ENCODE data around the gene SEPTIN8. TPM values are rescaled to one million over a fixed set of nuclear protein-coding genes. Genes with fewer than 3 reads are reported as not detected.
"Not testable (repeated sequence)": the region's sequence is repeated elsewhere in the genome, so short reads cannot be mapped to it uniquely, and the experiment has no call there.

SEPTIN8 gene
- total and polyA plus RNA-seq, 2 donors (not counting 3 experiments of a cell fraction or from before 2014, with no cell fraction given): 56.6 to 82.1 TPM

DNA sequence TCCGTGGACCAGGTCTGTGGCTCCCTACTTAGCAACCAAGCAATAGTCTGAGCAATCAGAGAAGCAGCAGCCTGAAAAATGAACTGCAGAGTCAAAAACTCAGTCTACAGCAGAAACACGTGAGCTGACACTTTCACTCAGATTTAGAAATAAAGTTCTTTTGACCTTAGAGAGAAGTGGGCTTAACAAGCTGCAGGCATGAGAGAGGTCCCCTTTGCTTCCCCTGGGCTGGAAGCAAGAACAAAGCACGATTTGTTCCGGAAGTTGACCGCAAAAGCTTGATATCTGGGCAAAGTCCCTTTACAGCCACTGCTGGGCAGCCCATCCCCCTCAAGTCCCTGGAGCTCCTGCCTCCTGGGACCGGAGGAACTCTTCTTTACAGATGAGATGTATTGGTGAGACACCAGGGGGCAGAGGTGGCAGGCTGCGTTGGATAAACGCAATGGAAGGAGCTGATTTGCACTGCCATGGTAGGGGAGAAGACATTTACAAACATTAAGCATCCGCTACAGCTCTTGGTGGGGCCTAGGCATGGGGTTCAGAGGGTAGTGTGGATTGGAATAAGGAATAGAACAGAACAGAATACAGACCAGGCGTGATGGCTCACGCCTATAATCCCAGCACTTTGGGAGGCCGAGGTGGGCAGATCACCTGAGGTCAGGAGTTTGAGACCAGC, 30.3 kb upstream of the SEPTIN8 start:
- intact Hi-C loops (cut with micrococcal nuclease): no loop called here

DNA sequence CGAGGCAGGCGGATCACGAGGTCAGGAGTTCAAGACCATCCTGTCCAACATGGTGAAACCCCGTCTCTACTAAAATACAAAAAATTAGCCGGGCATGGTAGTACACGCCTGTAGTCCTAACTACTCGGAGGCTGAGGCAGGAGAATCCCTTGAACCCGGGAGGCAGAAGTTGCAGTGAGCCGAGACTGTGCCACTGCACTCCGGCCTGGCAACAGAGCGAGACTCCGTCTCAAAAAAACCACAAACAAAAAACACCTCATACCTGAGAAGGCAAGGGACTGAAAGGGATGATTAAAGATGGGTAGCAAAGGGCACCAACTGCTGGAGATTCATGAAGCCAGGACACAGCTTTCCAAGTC, 29.7 kb upstream of the SEPTIN8 start:
- H3K9me1 ChIP-seq (replicated peaks; ENCODE audit: control insufficient read depth, extremely low read depth, insufficient read depth, low read length); DNase-seq (ENCODE audit: low read depth, low spot score); FAIRE-seq; intact Hi-C loops (cut with micrococcal nuclease); H3K4me3 ChIP-seq (replicated peaks in 1 of 3; ENCODE audit: insufficient read depth in 1 of 3, low read depth in 1 of 3, low read length in 3 of 3); H4K20me1 ChIP-seq (replicated peaks; ENCODE audit: control insufficient read depth, extremely low read depth, insufficient read depth, low read length); H3K79me2 ChIP-seq (ENCODE audit: control insufficient read depth, insufficient read depth, low read length); H3K27ac ChIP-seq (ENCODE audit: insufficient read depth, low read depth, low read length); H3K4me2 ChIP-seq (ENCODE audit: insufficient read depth, low read length); H3K36me3 ChIP-seq (ENCODE audit: control insufficient read depth in 2 of 2, extremely low read depth in 1 of 2, insufficient read depth in 2 of 2, low read length in 2 of 2); dilution Hi-C loops (cut with MboI; ENCODE audit: extremely low pct_ligation_motif_present, low sequenced_read_pairs); BruUV-seq (replicated peaks); H3K9ac ChIP-seq (replicated peaks; ENCODE audit: extremely low read depth, insufficient read depth, low read length); H3K4me1 ChIP-seq (ENCODE audit: control insufficient read depth, extremely low read depth, insufficient read depth, low read length); POLR2A ChIA-PET; H2AFZ ChIP-seq (ENCODE audit: low read depth, low read length); H3K9me3 ChIP-seq (replicated peaks; ENCODE audit: control insufficient read depth, insufficient read depth, low read length): not testable (repeated sequence)
- H3K27me3 ChIP-seq (ENCODE audit: control insufficient read depth in 2 of 2, insufficient read depth in 2 of 2, low read length in 2 of 2): peaks cover 15 to 19% of the 10 kb centered on the region in 2 experiments
- CTCF ChIA-PET: interaction anchor here (0.8 to 5.4 kb wide), 10 partner anchors 8 to 76 kb away, joined by 3 to 53 read pairs (median 4); partner anchors contain the start of genes GDF9, SHROOM1 and UQCRQ

More for the DNA sequence above, 30.3 kb upstream of the SEPTIN8 start:
- TF ChIP-seq POLR2A (IDR thresholded peaks at IDR 0.05; ENCODE audit: low read depth, low read length) (no peak), POLR2AphosphoS5 (IDR thresholded peaks at IDR 0.05; ENCODE audit: insufficient read depth, low read depth, low read length) (no peak), FOS (IDR thresholded peaks at IDR 0.05; ENCODE audit: borderline replicate concordance, insufficient read depth, low read length) (no peak), EZH2 (IDR thresholded peaks at IDR 0.05; ENCODE audit: borderline replicate concordance, low read depth, low read length, severe bottlenecking) (no peak), GATA2 (IDR thresholded peaks at IDR 0.05; ENCODE audit: insufficient read depth, insufficient read length, low read depth, low read length) (no peak), MYC (IDR thresholded peaks at IDR 0.05; ENCODE audit: low read depth, low read length) (no peak), JUN (IDR thresholded peaks at IDR 0.05; ENCODE audit: borderline replicate concordance, insufficient read depth, insufficient read length, low read depth) (no peak)
- TF ChIP-seq, protein P1, sequence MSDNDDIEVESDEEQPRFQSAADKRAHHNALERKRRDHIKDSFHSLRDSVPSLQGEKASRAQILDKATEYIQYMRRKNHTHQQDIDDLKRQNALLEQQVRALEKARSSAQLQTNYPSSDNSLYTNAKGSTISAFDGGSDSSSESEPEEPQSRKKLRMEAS (IDR thresholded peaks at IDR 0.05; ENCODE audit: insufficient read depth, insufficient read length): no peak
- TF ChIP-seq, protein P2, sequence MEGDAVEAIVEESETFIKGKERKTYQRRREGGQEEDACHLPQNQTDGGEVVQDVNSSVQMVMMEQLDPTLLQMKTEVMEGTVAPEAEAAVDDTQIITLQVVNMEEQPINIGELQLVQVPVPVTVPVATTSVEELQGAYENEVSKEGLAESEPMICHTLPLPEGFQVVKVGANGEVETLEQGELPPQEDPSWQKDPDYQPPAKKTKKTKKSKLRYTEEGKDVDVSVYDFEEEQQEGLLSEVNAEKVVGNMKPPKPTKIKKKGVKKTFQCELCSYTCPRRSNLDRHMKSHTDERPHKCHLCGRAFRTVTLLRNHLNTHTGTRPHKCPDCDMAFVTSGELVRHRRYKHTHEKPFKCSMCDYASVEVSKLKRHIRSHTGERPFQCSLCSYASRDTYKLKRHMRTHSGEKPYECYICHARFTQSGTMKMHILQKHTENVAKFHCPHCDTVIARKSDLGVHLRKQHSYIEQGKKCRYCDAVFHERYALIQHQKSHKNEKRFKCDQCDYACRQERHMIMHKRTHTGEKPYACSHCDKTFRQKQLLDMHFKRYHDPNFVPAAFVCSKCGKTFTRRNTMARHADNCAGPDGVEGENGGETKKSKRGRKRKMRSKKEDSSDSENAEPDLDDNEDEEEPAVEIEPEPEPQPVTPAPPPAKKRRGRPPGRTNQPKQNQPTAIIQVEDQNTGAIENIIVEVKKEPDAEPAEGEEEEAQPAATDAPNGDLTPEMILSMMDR (IDR thresholded peaks at IDR 0.05; ENCODE audit: extremely low read depth in 1 of 2, insufficient read depth in 1 of 2, low read depth in 1 of 2, low read length in 2 of 2): no peak
- no peak overlapping the region for H3K27ac ChIP-seq (ENCODE audit: insufficient read depth, low read depth, low read length)
- POLR2A ChIA-PET: no interaction called here
- no peak overlapping the region for H3K9ac ChIP-seq (replicated peaks; ENCODE audit: extremely low read depth, insufficient read depth, low read length)
- no peaks in the 10 kb centered on the region for H3K36me3 ChIP-seq (ENCODE audit: control insufficient read depth in 2 of 2, extremely low read depth in 1 of 2, insufficient read depth in 2 of 2, low read length in 2 of 2)
- no peaks in the 10 kb centered on the region for H3K9me1 ChIP-seq (replicated peaks; ENCODE audit: control insufficient read depth, extremely low read depth, insufficient read depth, low read length)
- no peaks in the 10 kb centered on the region for H3K79me2 ChIP-seq (ENCODE audit: control insufficient read depth, insufficient read depth, low read length)
- H3K27me3 ChIP-seq (ENCODE audit: control insufficient read depth in 2 of 2, insufficient read depth in 2 of 2, low read length in 2 of 2): peaks cover 18 to 25% of the 10 kb centered on the region in 2 experiments
- FAIRE-seq: no peak
- CTCF ChIA-PET: interaction anchor here (0.8 to 5.4 kb wide), 11 partner anchors 8 to 76 kb away, joined by 3 to 53 read pairs (median 4); partner anchors contain the start of genes GDF9, SHROOM1 and UQCRQ
- H3K4me2 ChIP-seq (ENCODE audit: insufficient read depth, low read length): no peak overlapping the region
- dilution Hi-C loops (cut with MboI; ENCODE audit: extremely low pct_ligation_motif_present, low sequenced_read_pairs): no loop called here
- no peak for DNase-seq (ENCODE audit: low read depth, low spot score)
- H3K9me3 ChIP-seq (replicated peaks; ENCODE audit: control insufficient read depth, insufficient read depth, low read length): no peaks in the 10 kb centered on the region
- BruUV-seq (replicated peaks): no TSS peak
- H3K4me1 ChIP-seq (ENCODE audit: control insufficient read depth, extremely low read depth, insufficient read depth, low read length): no peaks in the 10 kb centered on the region
- no peaks in the 10 kb centered on the region for H4K20me1 ChIP-seq (replicated peaks; ENCODE audit: control insufficient read depth, extremely low read depth, insufficient read depth, low read length)
- no peak overlapping the region for H3K4me3 ChIP-seq (replicated peaks in 1 of 3; ENCODE audit: insufficient read depth in 1 of 3, low read depth in 1 of 3, low read length in 3 of 3)
- H2AFZ ChIP-seq (ENCODE audit: low read depth, low read length): no peak overlapping the region

Data from endothelial cell of umbilical vein (primary cell).